MCF 10A (cell line): ENCODE data around the gene PLCB1. TPM values are rescaled to one million over a fixed set of nuclear protein-coding genes. Genes with fewer than 3 reads are reported as not detected.

Source experiments
- BruUV-seq: library from RNA; stranded (reverse); fragments of 400-500 nt; replicated peaks from 2 replicates; lab custom pipeline; 2021; lab: Mats Ljungman, UMichigan
- CTCF ChIA-PET: fragments of 300-600 bp; sonication (Branson Sonifier 250); formaldehyde crosslinking; extraction: SDS; loops from one replicate; lab custom pipeline; 2021; ENCODE audit warnings: antibody characterized with exemption, inconsistent platforms; lab: Yijun Ruan, JAX
- POLR2A ChIA-PET: fragments of 300-600, 350-650 bp; sonication (Branson Sonifier 250); formaldehyde crosslinking; extraction: SDS; loops from one replicate; lab custom pipeline; 2020; ENCODE audit warnings: antibody characterized with exemption, inconsistent platforms; lab: Yijun Ruan, JAX
- DNase-seq: peaks from one replicate; pipeline ENCODE4 v3.0.0-alpha.2; 2018; ENCODE audit not compliant: unreplicated experiment
- H3K27ac Mint-ChIP-seq: one replicate; pipeline ENCODE4 v1.8.0; 2022; ENCODE audit warnings: mild to moderate bottlenecking, low read depth, mixed read lengths; ENCODE audit not compliant: unreplicated experiment
- H3K27me3 Mint-ChIP-seq: one replicate; pipeline ENCODE4 v1.8.0; 2022; ENCODE audit warnings: mixed read lengths; ENCODE audit not compliant: insufficient read depth, unreplicated experiment
- H3K36me3 Mint-ChIP-seq: one replicate; pipeline ENCODE4 v1.8.0; 2022; ENCODE audit warnings: mild to moderate bottlenecking, moderate library complexity, mixed read lengths; ENCODE audit not compliant: insufficient read depth, unreplicated experiment
- H3K4me1 Mint-ChIP-seq: one replicate; pipeline ENCODE4 v1.8.0; 2022; ENCODE audit warnings: mixed read lengths; ENCODE audit not compliant: insufficient read depth, unreplicated experiment
- H3K4me3 Mint-ChIP-seq: one replicate; pipeline ENCODE4 v1.8.0; 2022; ENCODE audit warnings: mild to moderate bottlenecking, moderate library complexity, mixed read lengths; ENCODE audit not compliant: unreplicated experiment
- H3K9me3 Mint-ChIP-seq: one replicate; pipeline ENCODE4 v1.8.0; 2022; ENCODE audit warnings: mixed read lengths; ENCODE audit not compliant: unreplicated experiment
- intact Hi-C: fragments of 100-400 bp; cut with micrococcal nuclease; formaldehyde crosslinking; loops from 2 replicates; pipeline ENCODE4 v1.14.1; 2022
- total RNA-seq: library from RNA; stranded (reverse); gene quantifications from 2 replicates; pipeline ENCODE4 v1.2.3, GENCODE V29; 2022
- TF ChIP-seq, protein P1 (sequence below): fragments of 200-600 bp; IDR thresholded peaks from one replicate; pipeline ENCODE4 v1.8.0; 2022; ENCODE audit warnings: antibody characterized with exemption, mild to moderate bottlenecking; ENCODE audit not compliant: unreplicated experiment

The PLCB1 gene
- total RNA-seq, 1 experiment from 2014 or later: 5.9 TPM

DNA sequence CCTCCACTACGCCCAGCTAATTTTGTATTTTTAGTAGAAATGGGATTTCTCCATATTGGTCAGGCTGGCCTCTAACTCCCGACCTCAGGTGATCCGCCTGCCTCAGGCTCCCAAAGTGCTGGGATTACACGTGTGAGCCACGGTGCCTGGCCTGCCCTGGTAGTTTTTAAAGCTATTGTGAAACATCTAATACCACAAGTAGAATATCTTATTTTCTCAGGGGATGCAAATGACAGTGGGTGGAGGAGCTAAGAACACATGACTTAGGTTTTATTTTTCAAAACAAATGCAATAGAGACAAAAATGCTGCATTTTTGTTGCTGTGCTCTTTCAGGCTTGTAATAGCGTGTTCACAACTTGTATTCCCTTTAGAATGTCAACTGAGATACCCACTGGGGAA, 671.9 kb downstream of the PLCB1 start:
- CTCF ChIA-PET: interaction anchor here (0.7 to 4.7 kb wide), 11 partner anchors 11 to 604 kb away, joined by 3 to 24 read pairs (median 3); no protein-coding TSS in a partner anchor
- H3K27me3 Mint-ChIP-seq: peaks cover 21% of the 10 kb centered on the region
- no TSS peak for BruUV-seq
- no peaks in the 10 kb centered on the region for H3K36me3 Mint-ChIP-seq
- intact Hi-C loops: no loop called here
- POLR2A ChIA-PET: no interaction called here
- TF ChIP-seq, protein P1, sequence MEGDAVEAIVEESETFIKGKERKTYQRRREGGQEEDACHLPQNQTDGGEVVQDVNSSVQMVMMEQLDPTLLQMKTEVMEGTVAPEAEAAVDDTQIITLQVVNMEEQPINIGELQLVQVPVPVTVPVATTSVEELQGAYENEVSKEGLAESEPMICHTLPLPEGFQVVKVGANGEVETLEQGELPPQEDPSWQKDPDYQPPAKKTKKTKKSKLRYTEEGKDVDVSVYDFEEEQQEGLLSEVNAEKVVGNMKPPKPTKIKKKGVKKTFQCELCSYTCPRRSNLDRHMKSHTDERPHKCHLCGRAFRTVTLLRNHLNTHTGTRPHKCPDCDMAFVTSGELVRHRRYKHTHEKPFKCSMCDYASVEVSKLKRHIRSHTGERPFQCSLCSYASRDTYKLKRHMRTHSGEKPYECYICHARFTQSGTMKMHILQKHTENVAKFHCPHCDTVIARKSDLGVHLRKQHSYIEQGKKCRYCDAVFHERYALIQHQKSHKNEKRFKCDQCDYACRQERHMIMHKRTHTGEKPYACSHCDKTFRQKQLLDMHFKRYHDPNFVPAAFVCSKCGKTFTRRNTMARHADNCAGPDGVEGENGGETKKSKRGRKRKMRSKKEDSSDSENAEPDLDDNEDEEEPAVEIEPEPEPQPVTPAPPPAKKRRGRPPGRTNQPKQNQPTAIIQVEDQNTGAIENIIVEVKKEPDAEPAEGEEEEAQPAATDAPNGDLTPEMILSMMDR: no peak
- no peak overlapping the region for H3K27ac Mint-ChIP-seq
- no peaks in the 10 kb centered on the region for H3K4me1 Mint-ChIP-seq
- no peak for DNase-seq
- no peaks in the 10 kb centered on the region for H3K9me3 Mint-ChIP-seq
- H3K4me3 Mint-ChIP-seq: no peak overlapping the region

DNA sequence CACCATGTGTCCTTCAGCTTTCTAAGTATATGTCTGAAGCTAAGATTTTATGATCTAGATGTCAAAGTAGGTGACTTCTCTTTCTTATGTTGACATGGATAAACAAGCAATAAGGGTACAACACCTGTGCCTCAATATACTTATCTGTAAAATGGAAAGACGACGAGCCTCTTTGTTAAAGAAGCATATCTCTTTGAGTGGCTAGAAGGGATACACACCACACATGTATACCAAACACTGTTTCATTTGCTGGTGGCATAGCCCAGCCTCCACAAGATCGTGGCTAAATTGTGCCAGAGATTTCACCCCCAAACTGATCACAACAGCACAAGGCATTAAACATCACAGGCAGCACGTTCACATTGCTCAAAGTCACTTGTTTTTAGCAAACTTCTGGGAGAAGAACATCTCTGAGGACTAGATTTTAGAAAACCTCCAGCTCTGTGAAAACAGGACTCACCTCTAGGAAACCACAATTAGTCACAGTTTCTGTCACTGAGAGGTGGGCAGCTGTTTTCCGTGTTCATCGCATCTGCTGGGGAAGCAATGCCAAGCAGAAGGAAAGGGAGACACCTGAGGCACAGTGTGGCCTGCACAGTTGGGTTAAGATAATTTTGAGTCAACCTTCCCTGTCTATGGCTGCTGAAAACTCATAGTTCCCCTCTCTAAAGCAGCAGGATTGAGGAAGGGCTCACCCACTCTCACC, 673.8 kb downstream of the PLCB1 start:
- H3K4me3 Mint-ChIP-seq: no peak overlapping the region
- ChIA-PET CTCF (interaction anchor here (0.7 to 4.7 kb wide), 5 partner anchors 17 to 587 kb away, joined by 3 to 24 read pairs (median 4); no protein-coding TSS in a partner anchor), POLR2A (interaction anchor here (0.6 to 1.0 kb wide), 2 partner anchors 11 to 417 kb away, joined by 3 read pairs; no protein-coding TSS in a partner anchor)
- peaks cover 19% of the 10 kb centered on the region for H3K27me3 Mint-ChIP-seq
- no peaks in the 10 kb centered on the region for H3K36me3 Mint-ChIP-seq
- no peak overlapping the region for H3K27ac Mint-ChIP-seq
- TF ChIP-seq, protein P1: no peak
- DNase-seq: peak; percentile 10
- no peaks in the 10 kb centered on the region for H3K4me1 Mint-ChIP-seq
- intact Hi-C loops: no loop called here
- H3K9me3 Mint-ChIP-seq: no peaks in the 10 kb centered on the region
- BruUV-seq: no TSS peak

DNA sequence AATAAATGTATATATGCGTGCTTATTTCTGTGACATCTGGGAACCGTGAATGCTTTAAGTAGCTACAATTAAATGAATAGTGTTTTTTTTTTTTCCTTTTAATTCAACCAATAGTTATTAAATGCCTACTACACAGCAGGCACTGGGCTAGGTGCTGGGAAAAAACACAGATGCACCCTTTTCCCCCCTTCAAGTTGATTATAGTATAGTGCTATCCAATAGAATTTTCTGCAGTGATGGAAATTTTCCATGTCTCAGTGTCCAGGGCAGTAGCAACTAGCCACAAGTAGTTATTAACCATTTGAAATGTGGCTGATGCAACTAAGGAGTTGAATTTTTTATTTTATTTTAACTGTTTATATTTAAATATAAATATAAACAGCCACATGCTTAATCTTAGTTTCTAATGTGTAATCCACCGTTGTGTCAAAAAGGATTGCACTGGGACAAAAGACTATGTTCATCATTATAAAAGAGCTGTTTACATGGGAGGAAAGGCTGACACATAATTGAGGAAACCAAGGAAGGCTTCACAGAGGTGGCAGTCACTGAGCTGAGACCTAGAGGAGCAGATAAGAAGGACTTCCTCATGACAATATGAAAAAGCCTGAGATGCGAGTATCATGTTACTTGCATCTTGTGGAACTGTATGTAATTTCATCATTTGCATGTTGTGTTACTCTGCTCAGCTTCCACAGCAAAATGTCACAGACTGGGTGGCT, 675.6 kb downstream of the PLCB1 start:
- Mint-ChIP-seq H3K36me3 (no peaks in the 10 kb centered on the region), H3K4me3 (no peak overlapping the region), H3K27ac (no peak overlapping the region), H3K27me3 (peaks cover 2% of the 10 kb centered on the region), H3K9me3 (no peaks in the 10 kb centered on the region), H3K4me1 (no peaks in the 10 kb centered on the region)
- TF ChIP-seq, protein P1: no peak
- no peak for DNase-seq
- POLR2A ChIA-PET: interaction anchor here (0.8 kb wide), 1 partner anchor 46 kb away, joined by 3 read pairs; no protein-coding TSS in a partner anchor
- CTCF ChIA-PET: interaction anchor here (0.7 to 2.3 kb wide), 8 partner anchors 17 to 589 kb away, joined by 3 to 10 read pairs (median 4); no protein-coding TSS in a partner anchor
- intact Hi-C loops: no loop called here
- BruUV-seq: no TSS peak

DNA sequence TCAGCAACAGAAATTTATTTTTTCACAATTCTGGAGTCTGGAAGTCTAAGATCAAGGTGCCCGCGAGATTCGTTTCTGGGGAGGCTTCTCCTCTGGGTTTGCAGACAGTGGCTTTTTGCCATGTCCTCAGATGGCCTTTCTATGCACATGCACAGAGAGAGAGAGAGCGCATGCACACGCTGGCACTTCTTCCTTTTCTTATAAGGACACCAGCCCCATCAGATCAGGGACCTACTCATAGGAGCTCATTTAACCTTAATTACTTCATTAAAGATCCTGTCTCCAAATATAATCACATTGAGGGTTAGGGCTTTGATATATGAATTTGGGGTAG, 676.1 kb downstream of the PLCB1 start:
- Mint-ChIP-seq H3K27ac (no peak overlapping the region), H3K4me1 (no peaks in the 10 kb centered on the region), H3K27me3 (no peaks in the 10 kb centered on the region), H3K9me3 (no peaks in the 10 kb centered on the region), H3K4me3 (no peak overlapping the region), H3K36me3 (no peaks in the 10 kb centered on the region)
- ChIA-PET POLR2A (no interaction called here), CTCF (interaction anchor here (0.6 to 2.5 kb wide), 12 partner anchors 8 to 600 kb away, joined by 3 to 10 read pairs (median 4); no protein-coding TSS in a partner anchor)
- TF ChIP-seq, protein P1: no peak
- intact Hi-C loops: no loop called here
- no peak for DNase-seq
- BruUV-seq: no TSS peak
